Right lung (tissue), 5 donors: ENCODE results near the gene NOL9. TPM values are rescaled to one million over a fixed set of nuclear protein-coding genes. Genes with fewer than 3 reads are reported as not detected.

ENCODE experiments used
- DNase-seq, 2 donors: peaks; one replicate each; pipeline ENCODE4 v3.0.0-alpha.2; 2013
- polyA plus RNA-seq, 5 donors: library from polyadenylated mRNA; unstranded; fragments of 120-200 nt; gene quantifications; one replicate each; pipeline versions ENCODE4 v1.2.1 to v1.2.3, GENCODE V29; 2013; ENCODE audit warnings: inconsistent platforms in 1 of 5, low replicate concordance in 1 of 5; ENCODE audit not compliant: insufficient read length in 5 of 5, insufficient read depth in 1 of 5

The NOL9 gene
- polyA plus RNA-seq, 5 donors, result 15.2 to 24.4 (median 22.4) TPM

- no peak for DNase-seq
Measured at GRCh38 chr1:6526316-6526715, 28.0 kb downstream of the NOL9 start.

- DNase-seq, result no peak
Measured at GRCh38 chr1:6523566-6523965, 30.7 kb downstream of the NOL9 start.

GRCh38 chr1:6521536-6521935 lies 32.8 kb downstream of the NOL9 start:
- no peak for DNase-seq

GRCh38 chr1:6519935-6520671 lies 34.2 kb downstream of the NOL9 start:
- DNase-seq, result peak; percentile 65 to 66

- no peak for DNase-seq
Measured at GRCh38 chr1:6519491-6519934, 34.8 kb downstream of the NOL9 start.

GRCh38 chr1:6517435-6517851 lies 36.9 kb downstream of the NOL9 start:
- no peak for DNase-seq

- DNase-seq, result no peak
Measured at GRCh38 chr1:6515771-6516170, 38.5 kb downstream of the NOL9 start.

GRCh38 chr1:6513320-6513801 lies 41.0 kb downstream of the NOL9 start:
- no peak for DNase-seq

- DNase-seq, result no peak
Measured at GRCh38 chr1:6512908-6513280, 41.4 kb downstream of the NOL9 start.

GRCh38 chr1:6512245-6512907 lies 41.9 kb downstream of the NOL9 start:
- DNase-seq, result no peak

- no peak for DNase-seq
Measured at GRCh38 chr1:6511561-6512244, 42.6 kb downstream of the NOL9 start.

- no peak for DNase-seq
Measured at GRCh38 chr1:6511056-6511455, 43.3 kb downstream of the NOL9 start.

GRCh38 chr1:6510493-6510892 lies 43.8 kb downstream of the NOL9 start:
- DNase-seq, result no peak

- no peak for DNase-seq
Measured at GRCh38 chr1:6509919-6510291, 44.4 kb downstream of the NOL9 start.

- no peak for DNase-seq
Measured at GRCh38 chr1:6509220-6509918, 44.9 kb downstream of the NOL9 start.

GRCh38 chr1:6508816-6509189 lies 45.5 kb downstream of the NOL9 start:
- no peak for DNase-seq

- no peak for DNase-seq
Measured at GRCh38 chr1:6508154-6508815, 46.0 kb downstream of the NOL9 start.

- DNase-seq, result no peak
Measured at GRCh38 chr1:6507461-6507911, 46.8 kb downstream of the NOL9 start.

- DNase-seq, result no peak
Measured at GRCh38 chr1:6507037-6507428, 47.3 kb downstream of the NOL9 start.

GRCh38 chr1:6506210-6507036 lies 47.9 kb downstream of the NOL9 start:
- DNase-seq, result no peak
